Neuron (in vitro differentiated cells): Measurements from ENCODE around the gene CSF1.

ENCODE experiments used
- H2AFZ ChIP-seq: one replicate; pipeline ENCODE4 v1.6.1; 2013; ENCODE audit warnings: low read depth, mild to moderate bottlenecking, inconsistent platforms, low read length, moderate library complexity
- H3K27me3 ChIP-seq: one replicate; pipeline ENCODE4 v1.6.1; 2013; ENCODE audit warnings: low read length; ENCODE audit not compliant: insufficient read depth
- H3K36me3 ChIP-seq: one replicate; pipeline ENCODE4 v1.6.1; 2013; ENCODE audit warnings: low read length; ENCODE audit not compliant: insufficient read depth
- H3K4me1 ChIP-seq: one replicate; pipeline ENCODE4 v1.6.1; 2013; ENCODE audit warnings: low read length; ENCODE audit not compliant: insufficient read depth
- H3K4me3 ChIP-seq: 2 replicates; pipeline ENCODE4 v1.5.1; 2013; ENCODE audit warnings: mild to moderate bottlenecking, low read length, moderate library complexity
- H3K9me3 ChIP-seq: one replicate; pipeline ENCODE4 v1.6.1; 2013; ENCODE audit warnings: low read length

The CSF1 gene

GRCh38 chr1:109924316-109924715, 13.7 kb downstream of the CSF1 start:
- H3K36me3 ChIP-seq: peaks cover 84% of the 10 kb centered on the region
- peaks cover 6% of the 10 kb centered on the region for H3K9me3 ChIP-seq
- no peak overlapping the region for H2AFZ ChIP-seq
- peaks cover 4% of the 10 kb centered on the region for H3K4me1 ChIP-seq
- H3K27me3 ChIP-seq: no peaks in the 10 kb centered on the region
- H3K4me3 ChIP-seq: no peak overlapping the region

- Histone ChIP-seq H3K9me3 (peaks cover 6% of the 10 kb centered on the region), H2AFZ (no peak overlapping the region), H3K4me3 (no peak overlapping the region), H3K27me3 (no peaks in the 10 kb centered on the region), H3K36me3 (peaks cover 80% of the 10 kb centered on the region), H3K4me1 (peaks cover 5% of the 10 kb centered on the region)
Measured at GRCh38 chr1:109925159-109925990, 14.7 kb downstream of the CSF1 start.

GRCh38 chr1:109926662-109927300, 16.1 kb downstream of the CSF1 start:
- H2AFZ ChIP-seq: no peak overlapping the region
- H3K9me3 ChIP-seq: peaks cover 6% of the 10 kb centered on the region
- H3K36me3 ChIP-seq: peaks cover 66% of the 10 kb centered on the region
- no peak overlapping the region for H3K4me3 ChIP-seq
- H3K27me3 ChIP-seq: no peaks in the 10 kb centered on the region
- peaks cover 14% of the 10 kb centered on the region for H3K4me1 ChIP-seq

- H3K27me3 ChIP-seq: no peaks in the 10 kb centered on the region
- no peak overlapping the region for H2AFZ ChIP-seq
- peaks cover 6% of the 10 kb centered on the region for H3K9me3 ChIP-seq
- peaks cover 61% of the 10 kb centered on the region for H3K36me3 ChIP-seq
- no peak overlapping the region for H3K4me3 ChIP-seq
- peaks cover 18% of the 10 kb centered on the region for H3K4me1 ChIP-seq
Measured at GRCh38 chr1:109927356-109927755, 16.7 kb downstream of the CSF1 start.

GRCh38 chr1:109927911-109928321, 17.3 kb downstream of the CSF1 start:
- no peaks in the 10 kb centered on the region for H3K27me3 ChIP-seq
- H2AFZ ChIP-seq: no peak overlapping the region
- H3K9me3 ChIP-seq: peaks cover 6% of the 10 kb centered on the region
- peaks cover 18% of the 10 kb centered on the region for H3K4me1 ChIP-seq
- peaks cover 55% of the 10 kb centered on the region for H3K36me3 ChIP-seq
- no peak overlapping the region for H3K4me3 ChIP-seq

- Histone ChIP-seq H3K4me1 (peaks cover 18% of the 10 kb centered on the region), H3K4me3 (no peak overlapping the region), H3K9me3 (peaks cover 6% of the 10 kb centered on the region), H3K27me3 (no peaks in the 10 kb centered on the region), H2AFZ (no peak overlapping the region), H3K36me3 (peaks cover 48% of the 10 kb centered on the region)
Measured at GRCh38 chr1:109928591-109929111, 18.0 kb downstream of the CSF1 start.

GRCh38 chr1:109929170-109929569, 18.5 kb downstream of the CSF1 start:
- H3K36me3 ChIP-seq: peaks cover 42% of the 10 kb centered on the region
- H3K9me3 ChIP-seq: peaks cover 6% of the 10 kb centered on the region
- no peak overlapping the region for H3K4me3 ChIP-seq
- H2AFZ ChIP-seq: no peak overlapping the region
- H3K27me3 ChIP-seq: no peaks in the 10 kb centered on the region
- H3K4me1 ChIP-seq: peaks cover 18% of the 10 kb centered on the region

GRCh38 chr1:109929588-109930251, 19.1 kb downstream of the CSF1 start:
- peaks cover 6% of the 10 kb centered on the region for H3K9me3 ChIP-seq
- H2AFZ ChIP-seq: no peak overlapping the region
- no peaks in the 10 kb centered on the region for H3K27me3 ChIP-seq
- H3K36me3 ChIP-seq: peaks cover 38% of the 10 kb centered on the region
- no peak overlapping the region for H3K4me3 ChIP-seq
- peaks cover 18% of the 10 kb centered on the region for H3K4me1 ChIP-seq

GRCh38 chr1:109930252-109930993, 19.8 kb downstream of the CSF1 start:
- H3K27me3 ChIP-seq: no peaks in the 10 kb centered on the region
- no peak overlapping the region for H2AFZ ChIP-seq
- peaks cover 31% of the 10 kb centered on the region for H3K36me3 ChIP-seq
- peaks cover 6% of the 10 kb centered on the region for H3K9me3 ChIP-seq
- no peak overlapping the region for H3K4me3 ChIP-seq
- peaks cover 18% of the 10 kb centered on the region for H3K4me1 ChIP-seq

- Histone ChIP-seq H2AFZ (no peak overlapping the region), H3K4me3 (no peak overlapping the region), H3K9me3 (peaks cover 3% of the 10 kb centered on the region), H3K36me3 (peaks cover 23% of the 10 kb centered on the region), H3K4me1 (peaks cover 18% of the 10 kb centered on the region), H3K27me3 (no peaks in the 10 kb centered on the region)
Measured at GRCh38 chr1:109931189-109931731, 20.6 kb downstream of the CSF1 start.

- H3K4me1 ChIP-seq: peaks cover 18% of the 10 kb centered on the region
- H3K36me3 ChIP-seq: peaks cover 15% of the 10 kb centered on the region
- H3K27me3 ChIP-seq: no peaks in the 10 kb centered on the region
- H3K4me3 ChIP-seq: no peak overlapping the region
- no peaks in the 10 kb centered on the region for H3K9me3 ChIP-seq
- H2AFZ ChIP-seq: no peak overlapping the region
Measured at GRCh38 chr1:109931911-109932636, 21.4 kb downstream of the CSF1 start.

GRCh38 chr1:109932679-109933078, 22.0 kb downstream of the CSF1 start:
- Histone ChIP-seq H3K4me1 (peaks cover 18% of the 10 kb centered on the region), H3K27me3 (no peaks in the 10 kb centered on the region), H3K9me3 (peaks cover 2% of the 10 kb centered on the region), H3K4me3 (no peak overlapping the region), H2AFZ (no peak overlapping the region), H3K36me3 (peaks cover 13% of the 10 kb centered on the region)
